ENCODE data around the gene BCAS3.

The BCAS3 gene

GRCh38 chr17:61135782-61136181 is 458.1 kb downstream of the BCAS3 start:
- no peak overlapping the region for H3K9ac ChIP-seq
- no peaks in the 10 kb centered on the region for H3K9me3 ChIP-seq (ENCODE audit: control insufficient read depth, low read length)
- H2AFZ ChIP-seq: no peak overlapping the region
- H3K36me3 ChIP-seq (ENCODE audit: control insufficient read depth, insufficient read depth, low read length): no peaks in the 10 kb centered on the region
- no peaks in the 10 kb centered on the region for H3K79me2 ChIP-seq
- no peak overlapping the region for H3K4me2 ChIP-seq (ENCODE audit: low read length)
- no peaks in the 10 kb centered on the region for H3K27me3 ChIP-seq (ENCODE audit: control insufficient read depth, insufficient read depth, low read length)
- no peaks in the 10 kb centered on the region for H3K4me1 ChIP-seq
- H3K27ac ChIP-seq: no peak overlapping the region
- no peak overlapping the region for H3K4me3 ChIP-seq (ENCODE audit: low read depth, low read length)
- TF ChIP-seq CTCF (IDR thresholded peaks at IDR 0.05): no peak

GRCh38 chr17:61136296-61136695 is 458.6 kb downstream of the BCAS3 start:
- Histone ChIP-seq H3K9me3 (ENCODE audit: control insufficient read depth, low read length) (no peaks in the 10 kb centered on the region), H3K27ac (no peak overlapping the region), H3K27me3 (ENCODE audit: control insufficient read depth, insufficient read depth, low read length) (no peaks in the 10 kb centered on the region), H2AFZ (no peak overlapping the region), H3K79me2 (no peaks in the 10 kb centered on the region), H3K4me3 (ENCODE audit: low read depth, low read length) (no peak overlapping the region), H3K4me2 (ENCODE audit: low read length) (no peak overlapping the region), H3K4me1 (no peaks in the 10 kb centered on the region), H3K9ac (no peak overlapping the region), H3K36me3 (ENCODE audit: control insufficient read depth, insufficient read depth, low read length) (no peaks in the 10 kb centered on the region)
- TF ChIP-seq CTCF (IDR thresholded peaks at IDR 0.05): no peak

GRCh38 chr17:61139219-61139618 is 461.6 kb downstream of the BCAS3 start:
- Histone ChIP-seq H3K4me2 (ENCODE audit: low read length) (no peak overlapping the region), H2AFZ (no peak overlapping the region), H3K4me3 (ENCODE audit: low read depth, low read length) (no peak overlapping the region), H3K9ac (no peak overlapping the region), H3K36me3 (ENCODE audit: control insufficient read depth, insufficient read depth, low read length) (no peaks in the 10 kb centered on the region), H3K9me3 (ENCODE audit: control insufficient read depth, low read length) (no peaks in the 10 kb centered on the region), H3K27ac (no peak overlapping the region), H3K27me3 (ENCODE audit: control insufficient read depth, insufficient read depth, low read length) (no peaks in the 10 kb centered on the region), H3K4me1 (no peaks in the 10 kb centered on the region), H3K79me2 (no peaks in the 10 kb centered on the region)
- TF ChIP-seq CTCF (IDR thresholded peaks at IDR 0.05): no peak

- H3K27me3 ChIP-seq (ENCODE audit: control insufficient read depth, insufficient read depth, low read length): no peaks in the 10 kb centered on the region
- no peaks in the 10 kb centered on the region for H3K36me3 ChIP-seq (ENCODE audit: control insufficient read depth, insufficient read depth, low read length)
- no peak overlapping the region for H3K4me3 ChIP-seq (ENCODE audit: low read depth, low read length)
- no peak for TF ChIP-seq CTCF (IDR thresholded peaks at IDR 0.05)
- H3K9me3 ChIP-seq (ENCODE audit: control insufficient read depth, low read length): no peaks in the 10 kb centered on the region
- H3K27ac ChIP-seq: no peak overlapping the region
- H2AFZ ChIP-seq: no peak overlapping the region
- H3K9ac ChIP-seq: no peak overlapping the region
- no peaks in the 10 kb centered on the region for H3K79me2 ChIP-seq
- H3K4me1 ChIP-seq: no peaks in the 10 kb centered on the region
- H3K4me2 ChIP-seq (ENCODE audit: low read length): no peak overlapping the region
Measured at GRCh38 chr17:61140081-61140786, 462.6 kb downstream of the BCAS3 start.

- Histone ChIP-seq H3K9me3 (ENCODE audit: control insufficient read depth, low read length) (no peaks in the 10 kb centered on the region), H2AFZ (no peak overlapping the region)
- TF ChIP-seq CTCF (IDR thresholded peaks at IDR 0.05): no peak
Measured at GRCh38 chr17:61143026-61143425, 465.4 kb downstream of the BCAS3 start.

More at GRCh38 chr17:61143026-61143425, 465.4 kb downstream of the BCAS3 start:
- Histone ChIP-seq H3K36me3 (ENCODE audit: control insufficient read depth, insufficient read depth, low read length) (no peaks in the 10 kb centered on the region), H3K4me2 (ENCODE audit: low read length) (no peak overlapping the region), H3K9ac (no peak overlapping the region), H3K4me1 (no peaks in the 10 kb centered on the region), H3K27me3 (ENCODE audit: control insufficient read depth, insufficient read depth, low read length) (no peaks in the 10 kb centered on the region), H3K4me3 (ENCODE audit: low read depth, low read length) (no peak overlapping the region), H3K27ac (no peak overlapping the region), H3K79me2 (no peaks in the 10 kb centered on the region)
